ENCODE measurements around the gene DHX58. TPM values are rescaled to one million over a fixed set of nuclear protein-coding genes. Genes with fewer than 3 reads are reported as not detected.

Gene DHX58
- polyA plus RNA-seq, 1 of the 3 experiments (the other 2 are of a cell fraction): 1.2 TPM

DNA sequence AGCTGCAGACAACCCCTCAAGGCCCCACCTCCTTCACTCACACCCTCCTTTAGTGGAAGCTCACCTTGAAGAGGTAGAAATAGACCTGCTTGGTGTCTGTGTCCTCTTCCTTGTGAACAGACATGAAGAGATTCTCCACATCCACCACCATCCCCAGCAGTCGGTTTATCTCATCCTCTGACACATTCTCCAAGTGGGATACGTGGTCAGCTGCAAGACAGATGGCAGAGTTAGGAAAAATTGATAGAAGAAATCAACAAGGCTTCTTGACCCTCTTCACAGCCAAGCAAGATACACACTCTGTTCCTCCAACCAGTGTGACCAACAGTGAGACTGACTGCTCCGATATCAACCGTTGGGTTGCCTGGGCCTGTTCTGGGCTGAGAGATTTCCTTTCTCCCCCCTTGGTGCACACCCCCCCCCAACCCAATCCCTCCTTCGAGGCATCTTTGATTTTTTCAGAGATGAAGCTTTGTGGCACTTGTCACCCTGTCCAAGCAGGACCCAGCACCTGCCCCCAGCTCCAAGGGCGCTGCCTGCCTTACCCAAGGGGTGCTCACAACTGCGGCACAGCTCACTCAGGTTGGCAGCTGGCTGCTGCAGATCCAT, 7.8 kb upstream of the DHX58 start (continued):
- TF ChIP-seq, protein P1, sequence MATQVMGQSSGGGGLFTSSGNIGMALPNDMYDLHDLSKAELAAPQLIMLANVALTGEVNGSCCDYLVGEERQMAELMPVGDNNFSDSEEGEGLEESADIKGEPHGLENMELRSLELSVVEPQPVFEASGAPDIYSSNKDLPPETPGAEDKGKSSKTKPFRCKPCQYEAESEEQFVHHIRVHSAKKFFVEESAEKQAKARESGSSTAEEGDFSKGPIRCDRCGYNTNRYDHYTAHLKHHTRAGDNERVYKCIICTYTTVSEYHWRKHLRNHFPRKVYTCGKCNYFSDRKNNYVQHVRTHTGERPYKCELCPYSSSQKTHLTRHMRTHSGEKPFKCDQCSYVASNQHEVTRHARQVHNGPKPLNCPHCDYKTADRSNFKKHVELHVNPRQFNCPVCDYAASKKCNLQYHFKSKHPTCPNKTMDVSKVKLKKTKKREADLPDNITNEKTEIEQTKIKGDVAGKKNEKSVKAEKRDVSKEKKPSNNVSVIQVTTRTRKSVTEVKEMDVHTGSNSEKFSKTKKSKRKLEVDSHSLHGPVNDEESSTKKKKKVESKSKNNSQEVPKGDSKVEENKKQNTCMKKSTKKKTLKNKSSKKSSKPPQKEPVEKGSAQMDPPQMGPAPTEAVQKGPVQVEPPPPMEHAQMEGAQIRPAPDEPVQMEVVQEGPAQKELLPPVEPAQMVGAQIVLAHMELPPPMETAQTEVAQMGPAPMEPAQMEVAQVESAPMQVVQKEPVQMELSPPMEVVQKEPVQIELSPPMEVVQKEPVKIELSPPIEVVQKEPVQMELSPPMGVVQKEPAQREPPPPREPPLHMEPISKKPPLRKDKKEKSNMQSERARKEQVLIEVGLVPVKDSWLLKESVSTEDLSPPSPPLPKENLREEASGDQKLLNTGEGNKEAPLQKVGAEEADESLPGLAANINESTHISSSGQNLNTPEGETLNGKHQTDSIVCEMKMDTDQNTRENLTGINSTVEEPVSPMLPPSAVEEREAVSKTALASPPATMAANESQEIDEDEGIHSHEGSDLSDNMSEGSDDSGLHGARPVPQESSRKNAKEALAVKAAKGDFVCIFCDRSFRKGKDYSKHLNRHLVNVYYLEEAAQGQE (IDR thresholded peaks at IDR 0.05; ENCODE audit: low read depth, low read length): no peak
- no peak for TF ChIP-seq NRF1 (IDR thresholded peaks at IDR 0.05; ENCODE audit: low read depth, low read length)
- TF ChIP-seq RXRA (IDR thresholded peaks at IDR 0.05; ENCODE audit: borderline replicate concordance, low read depth): no peak
- TF ChIP-seq EZH2phosphoT487 (IDR thresholded peaks at IDR 0.05; ENCODE audit: borderline replicate concordance, low read depth): no peak
- no peak for TF ChIP-seq MXI1 (IDR thresholded peaks at IDR 0.05; ENCODE audit: low read depth, low read length)
- no peak for TF ChIP-seq TAF1 (IDR thresholded peaks at IDR 0.05; ENCODE audit: borderline replicate concordance, low read depth, low read length)

DNA sequence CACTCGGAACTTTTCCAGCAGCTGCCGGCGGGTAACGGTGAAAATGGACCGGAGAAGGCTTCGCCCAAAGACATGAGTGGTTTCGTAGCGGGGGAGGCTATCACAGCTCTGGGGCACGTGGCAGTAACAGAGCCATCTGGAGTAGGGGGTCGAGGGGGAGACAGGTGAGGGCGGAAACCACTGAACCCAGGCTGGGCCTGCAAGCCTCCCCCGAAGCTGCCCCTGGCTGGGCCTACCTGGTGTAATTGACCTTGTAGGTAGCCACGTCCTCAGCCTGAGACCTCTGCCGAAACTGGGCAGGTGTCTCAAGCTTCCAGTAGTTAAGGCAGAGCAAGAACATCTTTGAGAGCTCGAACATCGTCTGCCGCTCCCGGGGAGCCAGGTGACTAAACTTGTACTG, 6.8 kb upstream of the DHX58 start:
- Histone ChIP-seq H3K9me3 (no peaks in the 10 kb centered on the region), H3F3A (replicated peaks; ENCODE audit: insufficient read depth) (peaks cover 2% of the 10 kb centered on the region), H3K4me1 (ENCODE audit: control insufficient read depth in 1 of 2, insufficient read depth in 2 of 2, low read depth in 1 of 2, low read length in 1 of 2) (peaks cover 0 to 11% of the 10 kb centered on the region in 2 experiments; a peak in 1 of 4 replicates), H3K36me3 (replicated peaks in 1 of 2; ENCODE audit: control insufficient read depth in 1 of 2, insufficient read depth in 2 of 2, low read length in 1 of 2) (peaks cover 5 to 34% of the 10 kb centered on the region in 2 experiments), H3K79me2 (ENCODE audit: insufficient read depth) (no peaks in the 10 kb centered on the region), H3K27me3 (ENCODE audit: insufficient read depth) (no peaks in the 10 kb centered on the region), H3K9ac (no peak overlapping the region), H3K4me2 (no peak overlapping the region), H3K27ac (ENCODE audit: low read depth in 2 of 2, low read length in 1 of 2) (no peak overlapping the region), H4K20me1 (ENCODE audit: insufficient read depth) (no peaks in the 10 kb centered on the region), H3K9me2 (no peaks in the 10 kb centered on the region), H3K4me3 (ENCODE audit: low read depth in 2 of 2, low read length in 1 of 2) (no peak overlapping the region), H2AFZ (ENCODE audit: low read depth) (no peak overlapping the region)
- CTCF ChIA-PET: interaction anchor here (0.6 to 29.9 kb wide), 15 partner anchors 13 to 1475 kb away, joined by 3 to 496 read pairs (median 4); partner anchors contain the start of genes CNP, DNAJC7, GHDC and KCNH4
- TF ChIP-seq, protein P2, sequence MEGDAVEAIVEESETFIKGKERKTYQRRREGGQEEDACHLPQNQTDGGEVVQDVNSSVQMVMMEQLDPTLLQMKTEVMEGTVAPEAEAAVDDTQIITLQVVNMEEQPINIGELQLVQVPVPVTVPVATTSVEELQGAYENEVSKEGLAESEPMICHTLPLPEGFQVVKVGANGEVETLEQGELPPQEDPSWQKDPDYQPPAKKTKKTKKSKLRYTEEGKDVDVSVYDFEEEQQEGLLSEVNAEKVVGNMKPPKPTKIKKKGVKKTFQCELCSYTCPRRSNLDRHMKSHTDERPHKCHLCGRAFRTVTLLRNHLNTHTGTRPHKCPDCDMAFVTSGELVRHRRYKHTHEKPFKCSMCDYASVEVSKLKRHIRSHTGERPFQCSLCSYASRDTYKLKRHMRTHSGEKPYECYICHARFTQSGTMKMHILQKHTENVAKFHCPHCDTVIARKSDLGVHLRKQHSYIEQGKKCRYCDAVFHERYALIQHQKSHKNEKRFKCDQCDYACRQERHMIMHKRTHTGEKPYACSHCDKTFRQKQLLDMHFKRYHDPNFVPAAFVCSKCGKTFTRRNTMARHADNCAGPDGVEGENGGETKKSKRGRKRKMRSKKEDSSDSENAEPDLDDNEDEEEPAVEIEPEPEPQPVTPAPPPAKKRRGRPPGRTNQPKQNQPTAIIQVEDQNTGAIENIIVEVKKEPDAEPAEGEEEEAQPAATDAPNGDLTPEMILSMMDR (IDR thresholded peaks at IDR 0.05): no peak
- TF ChIP-seq, protein P1 (IDR thresholded peaks at IDR 0.05; ENCODE audit: low read depth, low read length): no peak
- TF ChIP-seq RXRA (IDR thresholded peaks at IDR 0.05; ENCODE audit: borderline replicate concordance, low read depth) (no peak), RFX5 (IDR thresholded peaks at IDR 0.05; ENCODE audit: low read length) (no peak), GATA2 (CRISPR knock-in tag; IDR thresholded peaks at IDR 0.05) (no peak), ELF1 (IDR thresholded peaks at IDR 0.05) (no peak), RCOR1 (IDR thresholded peaks at IDR 0.05; ENCODE audit: low read length) (no peak), FOXM1 (IDR thresholded peaks at IDR 0.05; ENCODE audit: low read depth) (no peak), TAF1 (IDR thresholded peaks at IDR 0.05; ENCODE audit: borderline replicate concordance, low read depth, low read length) (no peak), TCF12 (IDR thresholded peaks at IDR 0.05) (no peak), YY1 (IDR thresholded peaks at IDR 0.05; ENCODE audit: low read depth) (no peak), RAD21 (IDR thresholded peaks at IDR 0.05; ENCODE audit: low read length) (no peak), SMC3 (IDR thresholded peaks at IDR 0.05; ENCODE audit: low read depth, low read length) (no peak), JUND (IDR thresholded peaks at IDR 0.05) (no peak)
- TF ChIP-seq, protein P3, sequence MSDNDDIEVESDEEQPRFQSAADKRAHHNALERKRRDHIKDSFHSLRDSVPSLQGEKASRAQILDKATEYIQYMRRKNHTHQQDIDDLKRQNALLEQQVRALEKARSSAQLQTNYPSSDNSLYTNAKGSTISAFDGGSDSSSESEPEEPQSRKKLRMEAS (IDR thresholded peaks at IDR 0.05; ENCODE audit: low read depth): no peak
- 89% methylated on average over 18 of the region's 18 CpGs for WGBS (ENCODE audit: low lambda C conversion rate)
- POLR2A ChIA-PET: no interaction called here
- no peak for DNase-seq

Data from SK-N-SH (cell line).